Neuron (in vitro differentiated cells): Measurements from ENCODE around the gene SLC38A6.
"Not testable (repeated sequence)": the region's sequence is repeated elsewhere in the genome, so short reads cannot be mapped to it uniquely, and the experiment has no call there.

Experiments used
- H2AFZ ChIP-seq: one replicate; pipeline ENCODE4 v1.6.1; 2013; ENCODE audit warnings: low read depth, mild to moderate bottlenecking, inconsistent platforms, low read length, moderate library complexity
- H3K27me3 ChIP-seq: one replicate; pipeline ENCODE4 v1.6.1; 2013; ENCODE audit warnings: low read length; ENCODE audit not compliant: insufficient read depth
- H3K36me3 ChIP-seq: one replicate; pipeline ENCODE4 v1.6.1; 2013; ENCODE audit warnings: low read length; ENCODE audit not compliant: insufficient read depth
- H3K4me1 ChIP-seq: one replicate; pipeline ENCODE4 v1.6.1; 2013; ENCODE audit warnings: low read length; ENCODE audit not compliant: insufficient read depth
- H3K4me3 ChIP-seq: 2 replicates; pipeline ENCODE4 v1.5.1; 2013; ENCODE audit warnings: mild to moderate bottlenecking, low read length, moderate library complexity
- H3K9me3 ChIP-seq: one replicate; pipeline ENCODE4 v1.6.1; 2013; ENCODE audit warnings: low read length

The SLC38A6 gene

GRCh38 chr14:61043506-61043905 lies 62.5 kb downstream of the SLC38A6 start:
- H3K9me3 ChIP-seq = no peaks in the 10 kb centered on the region
- H2AFZ ChIP-seq = no peak overlapping the region
- H3K36me3 ChIP-seq = no peaks in the 10 kb centered on the region
- no peaks in the 10 kb centered on the region for H3K4me1 ChIP-seq
- no peaks in the 10 kb centered on the region for H3K27me3 ChIP-seq
- H3K4me3 ChIP-seq = no peak overlapping the region

- Histone ChIP-seq H2AFZ (no peak overlapping the region), H3K36me3 (no peaks in the 10 kb centered on the region), H3K4me3 (no peak overlapping the region), H3K9me3 (no peaks in the 10 kb centered on the region), H3K4me1 (peaks cover 24% of the 10 kb centered on the region), H3K27me3 (no peaks in the 10 kb centered on the region)
Observed at GRCh38 chr14:61047021-61047420, 66.0 kb downstream of the SLC38A6 start.

- Histone ChIP-seq H3K9me3 (no peaks in the 10 kb centered on the region), H3K4me3 (no peak overlapping the region), H2AFZ (no peak overlapping the region), H3K36me3 (no peaks in the 10 kb centered on the region), H3K27me3 (no peaks in the 10 kb centered on the region), H3K4me1 (peaks cover 24% of the 10 kb centered on the region)
Observed at GRCh38 chr14:61048640-61049039, 67.6 kb downstream of the SLC38A6 start.

GRCh38 chr14:61050417-61050816 lies 69.4 kb downstream of the SLC38A6 start:
- H2AFZ ChIP-seq = no peak overlapping the region
- no peaks in the 10 kb centered on the region for H3K36me3 ChIP-seq
- H3K9me3 ChIP-seq = no peaks in the 10 kb centered on the region
- peaks cover 24% of the 10 kb centered on the region for H3K4me1 ChIP-seq
- H3K27me3 ChIP-seq = no peaks in the 10 kb centered on the region
- H3K4me3 ChIP-seq = no peak overlapping the region

- H3K27me3 ChIP-seq = no peaks in the 10 kb centered on the region
- peaks cover 24% of the 10 kb centered on the region for H3K4me1 ChIP-seq
- no peak overlapping the region for H2AFZ ChIP-seq
- no peak overlapping the region for H3K4me3 ChIP-seq
- H3K9me3 ChIP-seq = no peaks in the 10 kb centered on the region
- no peaks in the 10 kb centered on the region for H3K36me3 ChIP-seq
Observed at GRCh38 chr14:61051051-61051450, 70.0 kb downstream of the SLC38A6 start.

GRCh38 chr14:61051621-61052020 lies 70.6 kb downstream of the SLC38A6 start:
- H3K4me3 ChIP-seq = no peak overlapping the region
- H3K4me1 ChIP-seq = peaks cover 24% of the 10 kb centered on the region
- no peaks in the 10 kb centered on the region for H3K27me3 ChIP-seq
- no peak overlapping the region for H2AFZ ChIP-seq
- no peaks in the 10 kb centered on the region for H3K9me3 ChIP-seq
- no peaks in the 10 kb centered on the region for H3K36me3 ChIP-seq

GRCh38 chr14:61063461-61063860 lies 82.4 kb downstream of the SLC38A6 start:
- H3K27me3 ChIP-seq = no peaks in the 10 kb centered on the region
- no peak overlapping the region for H2AFZ ChIP-seq
- H3K4me1 ChIP-seq = no peaks in the 10 kb centered on the region
- H3K36me3 ChIP-seq = no peaks in the 10 kb centered on the region
- H3K4me3 ChIP-seq = no peak overlapping the region
- H3K9me3 ChIP-seq = no peaks in the 10 kb centered on the region

GRCh38 chr14:61064210-61064609 lies 83.2 kb downstream of the SLC38A6 start:
- no peaks in the 10 kb centered on the region for H3K9me3 ChIP-seq
- no peak overlapping the region for H3K4me3 ChIP-seq
- H3K27me3 ChIP-seq = no peaks in the 10 kb centered on the region
- no peak overlapping the region for H2AFZ ChIP-seq
- H3K4me1 ChIP-seq = no peaks in the 10 kb centered on the region
- H3K36me3 ChIP-seq = no peaks in the 10 kb centered on the region

GRCh38 chr14:61064856-61065255 lies 83.8 kb downstream of the SLC38A6 start:
- no peak overlapping the region for H2AFZ ChIP-seq
- H3K4me3 ChIP-seq = no peak overlapping the region

GRCh38 chr14:61065656-61066055 lies 84.6 kb downstream of the SLC38A6 start:
- H3K9me3 ChIP-seq = peaks cover 3% of the 10 kb centered on the region
- H2AFZ ChIP-seq = no peak overlapping the region
- H3K36me3 ChIP-seq = no peaks in the 10 kb centered on the region
- H3K4me3 ChIP-seq = no peak overlapping the region
- no peaks in the 10 kb centered on the region for H3K4me1 ChIP-seq
- no peaks in the 10 kb centered on the region for H3K27me3 ChIP-seq

More at GRCh38 chr14:61064856-61065255, 83.8 kb downstream of the SLC38A6 start:
- Histone ChIP-seq H3K4me1 (no peaks in the 10 kb centered on the region), H3K36me3 (no peaks in the 10 kb centered on the region), H3K9me3 (no peaks in the 10 kb centered on the region), H3K27me3 (no peaks in the 10 kb centered on the region)

- H3K9me3 ChIP-seq, H3K27me3 ChIP-seq, H3K4me3 ChIP-seq, H3K4me1 ChIP-seq, H3K36me3 ChIP-seq, H2AFZ ChIP-seq: not testable (repeated sequence)
Observed at GRCh38 chr14:61072442-61072841, 91.4 kb downstream of the SLC38A6 start.

- H3K27me3 ChIP-seq = no peaks in the 10 kb centered on the region
- H3K4me1 ChIP-seq = no peaks in the 10 kb centered on the region
- H2AFZ ChIP-seq = no peak overlapping the region
- H3K36me3 ChIP-seq = no peaks in the 10 kb centered on the region
- H3K9me3 ChIP-seq = peaks cover 3% of the 10 kb centered on the region
- no peak overlapping the region for H3K4me3 ChIP-seq
Observed at GRCh38 chr14:61074852-61075251, 93.8 kb downstream of the SLC38A6 start.

GRCh38 chr14:61076556-61076955 lies 95.5 kb downstream of the SLC38A6 start:
- no peaks in the 10 kb centered on the region for H3K9me3 ChIP-seq
- H3K36me3 ChIP-seq = no peaks in the 10 kb centered on the region
- H3K27me3 ChIP-seq = no peaks in the 10 kb centered on the region
- H3K4me1 ChIP-seq = no peaks in the 10 kb centered on the region
- H3K4me3 ChIP-seq = no peak overlapping the region
- no peak overlapping the region for H2AFZ ChIP-seq

- H2AFZ ChIP-seq = no peak overlapping the region
Observed at GRCh38 chr14:61077437-61077836, 96.4 kb downstream of the SLC38A6 start.

More at GRCh38 chr14:61077437-61077836, 96.4 kb downstream of the SLC38A6 start:
- Histone ChIP-seq H3K9me3 (no peaks in the 10 kb centered on the region), H3K27me3 (no peaks in the 10 kb centered on the region), H3K4me3 (no peak overlapping the region), H3K4me1 (no peaks in the 10 kb centered on the region), H3K36me3 (no peaks in the 10 kb centered on the region)
